ENCODE results near the gene RTRAF.
A peak's percentile ranks its signal among the peaks of the same experiment; 100 is the strongest.

Gene RTRAF

GRCh38 chr14:51972566-51972965 lies 16.8 kb upstream of the RTRAF start:
- DNase-seq, result no peak
- TF ChIP-seq GATA1 (IDR thresholded peaks at IDR 0.05; ENCODE audit: low read depth, low read length) (no peak), POLR2A (IDR thresholded peaks at IDR 0.05; ENCODE audit: low read length) (no peak)

- peak in 1 of 2 experiments; percentile 14 for DNase-seq
- TF ChIP-seq POLR2A (IDR thresholded peaks at IDR 0.05; ENCODE audit: low read length) (no peak), GATA1 (IDR thresholded peaks at IDR 0.05; ENCODE audit: low read depth, low read length) (no peak)
These were observed 12.3 kb upstream of the RTRAF start for GRCh38 chr14:51977075-51977474.

- TF ChIP-seq GATA1 (IDR thresholded peaks at IDR 0.05; ENCODE audit: low read depth, low read length), result no peak
- no peak for TF ChIP-seq POLR2A (IDR thresholded peaks at IDR 0.05; ENCODE audit: low read length)
- DNase-seq, result peak in 1 of 2 experiments; percentile 51
These were observed 10.7 kb upstream of the RTRAF start for GRCh38 chr14:51978681-51979085.

- TF ChIP-seq GATA1 (IDR thresholded peaks at IDR 0.05; ENCODE audit: low read depth, low read length), result no peak
- TF ChIP-seq POLR2A (IDR thresholded peaks at IDR 0.05; ENCODE audit: low read length), result no peak
- DNase-seq, result peak; percentile 82 to 88
These were observed 10.1 kb upstream of the RTRAF start for GRCh38 chr14:51979088-51979709.

- DNase-seq, result no peak
These were observed 8.0 kb upstream of the RTRAF start for GRCh38 chr14:51981218-51981854.

GRCh38 chr14:51988221-51988620 lies 1.1 kb upstream of the RTRAF start:
- DNase-seq, result peak; percentile 54 to 82

More at GRCh38 chr14:51981218-51981854, 8.0 kb upstream of the RTRAF start:
- TF ChIP-seq POLR2A (IDR thresholded peaks at IDR 0.05; ENCODE audit: low read length), result no peak
- no peak for TF ChIP-seq GATA1 (IDR thresholded peaks at IDR 0.05; ENCODE audit: low read depth, low read length)

GRCh38 chr14:51990488-51990887 lies 1.1 kb downstream of the RTRAF start:
- DNase-seq, result no peak
- TF ChIP-seq POLR2A (IDR thresholded peaks at IDR 0.05; ENCODE audit: low read length) (no peak), GATA1 (IDR thresholded peaks at IDR 0.05; ENCODE audit: low read depth, low read length) (no peak)

More at GRCh38 chr14:51988221-51988620, 1.1 kb upstream of the RTRAF start:
- TF ChIP-seq GATA1 (IDR thresholded peaks at IDR 0.05; ENCODE audit: low read depth, low read length) (no peak), POLR2A (IDR thresholded peaks at IDR 0.05; ENCODE audit: low read length) (no peak)

GRCh38 chr14:51993285-51993920 lies 4.1 kb downstream of the RTRAF start:
- no peak for DNase-seq
- TF ChIP-seq GATA1 (IDR thresholded peaks at IDR 0.05; ENCODE audit: low read depth, low read length), result no peak
- TF ChIP-seq POLR2A (IDR thresholded peaks at IDR 0.05; ENCODE audit: low read length), result no peak

GRCh38 chr14:51996148-51996746 lies 6.9 kb downstream of the RTRAF start:
- TF ChIP-seq POLR2A (IDR thresholded peaks at IDR 0.05; ENCODE audit: low read length) (no peak), GATA1 (IDR thresholded peaks at IDR 0.05; ENCODE audit: low read depth, low read length) (no peak)
- DNase-seq, result peak; percentile 61 to 79

GRCh38 chr14:51998348-51998747 lies 9.0 kb downstream of the RTRAF start:
- TF ChIP-seq POLR2A (IDR thresholded peaks at IDR 0.05; ENCODE audit: low read length) (no peak), GATA1 (IDR thresholded peaks at IDR 0.05; ENCODE audit: low read depth, low read length) (no peak)
- DNase-seq, result no peak

- no peak for DNase-seq
- TF ChIP-seq POLR2A (IDR thresholded peaks at IDR 0.05; ENCODE audit: low read length) (no peak), GATA1 (IDR thresholded peaks at IDR 0.05; ENCODE audit: low read depth, low read length) (no peak)
These were observed 9.7 kb downstream of the RTRAF start for GRCh38 chr14:51999084-51999483.

GRCh38 chr14:52000019-52000582 lies 10.8 kb downstream of the RTRAF start:
- TF ChIP-seq GATA1 (IDR thresholded peaks at IDR 0.05; ENCODE audit: low read depth, low read length) (no peak), POLR2A (IDR thresholded peaks at IDR 0.05; ENCODE audit: low read length) (no peak)
- DNase-seq, result no peak

- TF ChIP-seq POLR2A (IDR thresholded peaks at IDR 0.05; ENCODE audit: low read length) (no peak), GATA1 (IDR thresholded peaks at IDR 0.05; ENCODE audit: low read depth, low read length) (no peak)
- no peak for DNase-seq
These were observed 11.3 kb downstream of the RTRAF start for GRCh38 chr14:52000696-52001095.

GRCh38 chr14:52002542-52002941 lies 13.2 kb downstream of the RTRAF start:
- no peak for DNase-seq
- TF ChIP-seq POLR2A (IDR thresholded peaks at IDR 0.05; ENCODE audit: low read length) (no peak), GATA1 (IDR thresholded peaks at IDR 0.05; ENCODE audit: low read depth, low read length) (no peak)
